Spleen (tissue), 11 donors: ENCODE measurements around the gene PMP22. TPM values are rescaled to one million over a fixed set of nuclear protein-coding genes. Genes with fewer than 3 reads are reported as not detected.
A peak's percentile ranks its signal among the peaks of the same experiment; 100 is the strongest.

Experiments
- DNase-seq: peaks from one replicate; pipeline ENCODE4 v3.0.0-alpha.2; 2020
- H3K27ac ChIP-seq, 8 donors: fragments of 200-600 bp; sonication (generic) in 7 of 8; 1 replicate in 4 of 8; 2 replicates in 4 of 8; pipeline versions ENCODE4 v1.5.0 to v1.8.0; 2016 to 2021; ENCODE audit warnings: inconsistent platforms in 4 of 8, mild to moderate bottlenecking in 4 of 8, moderate library complexity in 1 of 8
- H3K27me3 ChIP-seq, 7 donors: fragments of 200-600 bp; sonication (generic) in 6 of 7; replicated peaks in 1 of 7; 1 replicate in 4 of 7; 2 replicates in 3 of 7; pipeline versions ENCODE4 v1.5.0 to v1.8.0; 2016 to 2021; ENCODE audit warnings: inconsistent platforms in 3 of 7, mild to moderate bottlenecking in 1 of 7
- H3K36me3 ChIP-seq, 6 donors: fragments of 200-600 bp; sonication (generic) in 5 of 6; 1 replicate in 4 of 6; 2 replicates in 2 of 6; pipeline versions ENCODE4 v1.5.0 to v1.8.0; 2016 to 2021; ENCODE audit warnings: inconsistent platforms in 2 of 6
- H3K4me1 ChIP-seq, 6 donors: fragments of 200-600 bp; sonication (generic) in 5 of 6; 1 replicate in 3 of 6; 2 replicates in 3 of 6; pipeline versions ENCODE4 v1.5.0 to v1.8.0; 2016 to 2021; ENCODE audit warnings: inconsistent platforms in 3 of 6
- H3K4me3 ChIP-seq, 8 donors: fragments of 200-600 bp; sonication (generic) in 7 of 8; 1 replicate in 4 of 8; 2 replicates in 4 of 8; pipeline versions ENCODE4 v1.5.0 to v1.8.0; 2016 to 2021; ENCODE audit warnings: inconsistent platforms in 4 of 8, mild to moderate bottlenecking in 4 of 8, moderate library complexity in 2 of 8
- H3K9me3 ChIP-seq, 8 donors: fragments of 200-600 bp; sonication (generic) in 7 of 8; 1 replicate in 4 of 8; 2 replicates in 4 of 8; pipeline versions ENCODE4 v1.5.0 to v1.8.0; 2016 to 2021; ENCODE audit warnings: inconsistent platforms in 4 of 8
- CTCF ChIP-seq, 11 experiments: fragments of 200-600 bp in 7 of 11; fragments of 450-650 bp in 4 of 11; sonication (generic) in 4 of 11; IDR thresholded peaks in 8 of 11; conservative IDR thresholded peaks in 3 of 11; 1 replicate in 7 of 11; 2 replicates in 4 of 11; pipeline versions ENCODE4 v1.4.0 to v1.8.0; 2016 to 2021; ENCODE audit warnings: antibody characterized with exemption in 11 of 11, inconsistent platforms in 4 of 11, mild to moderate bottlenecking in 1 of 11
- POLR2A ChIP-seq, 3 donors: fragments of 450-650 bp; IDR thresholded peaks; one replicate each; pipeline ENCODE4 v1.5.1; 2017; ENCODE audit warnings: antibody characterized with exemption in 3 of 3, mild to moderate bottlenecking in 1 of 3
- POLR2AphosphoS5 ChIP-seq, 3 donors: sonication (generic); formaldehyde crosslinking; IDR thresholded peaks; one replicate each; pipeline ENCODE4 v1.5.1; 2017; ENCODE audit warnings: antibody characterized with exemption in 3 of 3
- WGBS, 5 donors: extraction: QIAGEN DNeasy Blood & Tissue Kit in 3 of 5; methylation state at CpG; one replicate each; pipeline versions ENCODE4 v1.1.5 to v1.1.7; 2013 to 2018; 5-methylcytosine and 5-hydroxymethylcytosine counted together
- intact Hi-C: fragments of 100-400 bp; cut with DNase I; formaldehyde crosslinking; loops from one replicate; pipeline ENCODE4 v1.15.0; 2023; ENCODE audit warnings: low total_unique reads
- polyA plus RNA-seq, 3 donors: library from polyadenylated mRNA; stranded (reverse); fragments of 200-250 nt; gene quantifications; one replicate each; pipeline ENCODE4 v1.2.1, GENCODE V29; 2013
- total RNA-seq, 7 donors: library from RNA; depleted of rRNA in 3 of 7; stranded (reverse); fragments of >200 nt in 3 of 7; fragmentation: NEBNext Ultra II Directional in 4 of 7; extraction: Animal tissue kit (Norgen Biotek cat#: 25700) in 4 of 7; gene quantifications; one replicate each; pipeline versions ENCODE4 v1.1.0 to v1.2.1, GENCODE V29; 2016 to 2021
- donor health status: healthy with polysubstance abuse.
- donor health status: DM: no; HTN: no; CAD: no; lungs with moderate emphysema.
- donor health status: DM: no; HTN: no; CAD: no.
- donor health status: Bipolar disorder and iron deficiency.
- donor health status: healthy.
- donor health status: DM: no; HTN: no; CAD: no.
- donor health status: DM: yes; HTN: yes; CAD: no.

The PMP22 gene
- total and polyA plus RNA-seq, 10 donors: 9.5 to 40.0 (median 32.1) TPM

- H3K27me3 ChIP-seq: no peaks in the 10 kb centered on the region
- 73 to 94% (median 85%) methylated on average over 2 of the region's 2 CpGs for WGBS, 5 donors
- H3K4me3 ChIP-seq: no peak overlapping the region
- intact Hi-C loops: no loop called here
- H3K36me3 ChIP-seq: peaks cover 0 to 13% (median 2%) of the 10 kb centered on the region in 6 donors
- H3K4me1 ChIP-seq: peaks cover 8 to 59% (median 33%) of the 10 kb centered on the region in 6 donors
- H3K9me3 ChIP-seq: no peaks in the 10 kb centered on the region
- no peak overlapping the region for H3K27ac ChIP-seq
- DNase-seq: no peak
- no peak for TF ChIP-seq POLR2AphosphoS5 (IDR thresholded peaks at IDR 0.05)
- TF ChIP-seq POLR2A (IDR thresholded peaks at IDR 0.05): no peak
- no peak for TF ChIP-seq CTCF (IDR thresholded peaks at IDR 0.05 in 8 of 11, conservative IDR thresholded peaks at IDR 0.05 in 3 of 11)
Observed at GRCh38 chr17:15237106-15237425, 28.1 kb downstream of the PMP22 start.

- TF ChIP-seq POLR2A (IDR thresholded peaks at IDR 0.05) (no peak), POLR2AphosphoS5 (IDR thresholded peaks at IDR 0.05) (no peak), CTCF (IDR thresholded peaks at IDR 0.05 in 8 of 11, conservative IDR thresholded peaks at IDR 0.05 in 3 of 11) (no peak)
- no peak for DNase-seq
- Histone ChIP-seq H3K36me3 (peaks cover 0 to 13% (median 2%) of the 10 kb centered on the region in 6 donors), H3K4me3 (no peak overlapping the region), H3K4me1 (peaks cover 8 to 59% (median 33%) of the 10 kb centered on the region in 6 donors), H3K27ac (peak overlapping the region in 3 of 8 donors; percentile 11 to 21 (median 16)), H3K27me3 (no peaks in the 10 kb centered on the region), H3K9me3 (no peaks in the 10 kb centered on the region)
- intact Hi-C loops: no loop called here
- 47 to 57% (median 53%) methylated on average over 10 of the region's 10 CpGs for WGBS, 5 donors
Observed at GRCh38 chr17:15236281-15237105, 28.6 kb downstream of the PMP22 start.

- H3K36me3 ChIP-seq: peaks cover 0 to 28% (median 8%) of the 10 kb centered on the region in 6 donors
- no peak for DNase-seq
- no peaks in the 10 kb centered on the region for H3K27me3 ChIP-seq
- no peak overlapping the region for H3K4me3 ChIP-seq
- intact Hi-C loops: no loop called here
- peaks cover 8 to 55% (median 33%) of the 10 kb centered on the region in 6 donors for H3K4me1 ChIP-seq
- peak overlapping the region in 2 of 8 donors; percentile 18 to 34 for H3K27ac ChIP-seq
- no peaks in the 10 kb centered on the region for H3K9me3 ChIP-seq
- 86 to 95% (median 90%) methylated on average over 7 of the region's 7 CpGs for WGBS, 5 donors
- TF ChIP-seq POLR2AphosphoS5 (IDR thresholded peaks at IDR 0.05): no peak
- no peak for TF ChIP-seq CTCF (IDR thresholded peaks at IDR 0.05 in 8 of 11, conservative IDR thresholded peaks at IDR 0.05 in 3 of 11)
- TF ChIP-seq POLR2A (IDR thresholded peaks at IDR 0.05): no peak
Observed at GRCh38 chr17:15233971-15234370, 31.2 kb downstream of the PMP22 start.

GRCh38 chr17:15233022-15233805 is 31.9 kb downstream of the PMP22 start:
- peaks cover 8 to 55% (median 33%) of the 10 kb centered on the region in 6 donors for H3K4me1 ChIP-seq
- H3K4me3 ChIP-seq: no peak overlapping the region
- no peaks in the 10 kb centered on the region for H3K27me3 ChIP-seq
- intact Hi-C loops: no loop called here
- TF ChIP-seq CTCF (IDR thresholded peaks at IDR 0.05 in 8 of 11, conservative IDR thresholded peaks at IDR 0.05 in 3 of 11) (peak in 5 of 11 experiments; percentile 13 to 30 (median 22)), POLR2AphosphoS5 (IDR thresholded peaks at IDR 0.05) (peak in 2 of 3 donors; percentile 7 to 17), POLR2A (IDR thresholded peaks at IDR 0.05) (no peak)
- H3K27ac ChIP-seq: peak overlapping the region in 2 of 8 donors; percentile 18 to 34
- 52 to 62% (median 58%) methylated on average over 4 of the region's 4 CpGs for WGBS, 5 donors
- peaks cover 0 to 22% (median 3%) of the 10 kb centered on the region in 6 donors for H3K36me3 ChIP-seq
- H3K9me3 ChIP-seq: no peaks in the 10 kb centered on the region
- DNase-seq: no peak
